ENCODE results near the gene QRFPR.

DNA sequence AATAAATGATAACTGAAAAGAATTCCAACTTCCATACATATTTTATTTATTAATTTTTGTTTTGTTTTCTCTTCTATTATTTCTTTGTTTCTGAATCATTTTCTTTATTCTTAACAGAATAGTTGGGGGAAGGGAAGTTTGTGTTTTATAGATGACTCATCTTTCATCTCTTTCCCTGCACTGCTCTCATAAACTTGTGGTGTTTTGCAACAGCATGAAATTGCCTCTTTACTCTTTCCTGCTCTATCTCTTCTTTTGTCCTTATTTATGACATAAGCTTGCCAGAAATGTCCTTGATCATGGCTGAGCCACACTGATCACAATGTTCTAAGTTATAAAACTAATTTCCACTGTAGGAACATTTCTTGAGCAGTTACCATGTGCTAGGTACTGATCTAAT lies 22.3 kb downstream of the QRFPR start:
- no peak for TF ChIP-seq POLR2A (IDR thresholded peaks at IDR 0.05)
- TF ChIP-seq, protein P1, sequence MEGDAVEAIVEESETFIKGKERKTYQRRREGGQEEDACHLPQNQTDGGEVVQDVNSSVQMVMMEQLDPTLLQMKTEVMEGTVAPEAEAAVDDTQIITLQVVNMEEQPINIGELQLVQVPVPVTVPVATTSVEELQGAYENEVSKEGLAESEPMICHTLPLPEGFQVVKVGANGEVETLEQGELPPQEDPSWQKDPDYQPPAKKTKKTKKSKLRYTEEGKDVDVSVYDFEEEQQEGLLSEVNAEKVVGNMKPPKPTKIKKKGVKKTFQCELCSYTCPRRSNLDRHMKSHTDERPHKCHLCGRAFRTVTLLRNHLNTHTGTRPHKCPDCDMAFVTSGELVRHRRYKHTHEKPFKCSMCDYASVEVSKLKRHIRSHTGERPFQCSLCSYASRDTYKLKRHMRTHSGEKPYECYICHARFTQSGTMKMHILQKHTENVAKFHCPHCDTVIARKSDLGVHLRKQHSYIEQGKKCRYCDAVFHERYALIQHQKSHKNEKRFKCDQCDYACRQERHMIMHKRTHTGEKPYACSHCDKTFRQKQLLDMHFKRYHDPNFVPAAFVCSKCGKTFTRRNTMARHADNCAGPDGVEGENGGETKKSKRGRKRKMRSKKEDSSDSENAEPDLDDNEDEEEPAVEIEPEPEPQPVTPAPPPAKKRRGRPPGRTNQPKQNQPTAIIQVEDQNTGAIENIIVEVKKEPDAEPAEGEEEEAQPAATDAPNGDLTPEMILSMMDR (IDR thresholded peaks at IDR 0.05) = no peak

Data from heart left ventricle (tissue), 13 donors.